IPS-20b (cell line): ENCODE data around the gene TMEM176A.

ENCODE experiments used
- H3K27ac ChIP-seq: one replicate; pipeline ENCODE4 v1.5.1; 2013; ENCODE audit warnings: low read length
- H3K27me3 ChIP-seq: 2 replicates; pipeline ENCODE4 v1.6.1; 2013; ENCODE audit warnings: mild to moderate bottlenecking, low read length, inconsistent platforms; ENCODE audit not compliant: insufficient read depth
- H3K36me3 ChIP-seq: 2 replicates; pipeline ENCODE4 v1.6.1; 2013; ENCODE audit warnings: low read depth, mild to moderate bottlenecking, inconsistent platforms, low read length, moderate library complexity; ENCODE audit not compliant: insufficient read depth
- H3K4me1 ChIP-seq: 2 replicates; pipeline ENCODE4 v1.6.1; 2013; ENCODE audit warnings: mild to moderate bottlenecking, control low read depth, inconsistent platforms, low read length, moderate library complexity; ENCODE audit not compliant: insufficient read depth
- H3K4me3 ChIP-seq: 2 replicates; pipeline ENCODE4 v1.5.1; 2013; ENCODE audit warnings: mild to moderate bottlenecking, low read length, inconsistent platforms
- H3K9ac ChIP-seq: 2 replicates; pipeline ENCODE4 v1.6.1; 2013; ENCODE audit warnings: low read depth, mild to moderate bottlenecking, inconsistent platforms, low read length, moderate library complexity
- H3K9me3 ChIP-seq: 2 replicates; pipeline ENCODE4 v1.6.1; 2013; ENCODE audit warnings: mild to moderate bottlenecking, low read depth, low read length, inconsistent platforms; ENCODE audit not compliant: insufficient read depth

TMEM176A gene

GRCh38 chr7:150854066-150855000 is 53.8 kb downstream of the TMEM176A start:
- H3K4me1 ChIP-seq, result peaks cover 4% of the 10 kb centered on the region; the same call in 1 of the 2 replicates
- H3K36me3 ChIP-seq, result no peaks in the 10 kb centered on the region
- no peak overlapping the region for H3K9ac ChIP-seq
- H3K27ac ChIP-seq, result no peak overlapping the region
- no peaks in the 10 kb centered on the region for H3K9me3 ChIP-seq
- H3K27me3 ChIP-seq, result no peaks in the 10 kb centered on the region; the same call in 1 of the 2 replicates
- no peak overlapping the region for H3K4me3 ChIP-seq
